A673 (cell line): Measurements from ENCODE around the gene CAPZB. TPM values are rescaled to one million over a fixed set of nuclear protein-coding genes. Genes with fewer than 3 reads are reported as not detected.

Experiments
- BruUV-seq: library from RNA; stranded (reverse); fragments of 400-500 nt; replicated peaks from 2 replicates; lab custom pipeline; 2021; lab: Mats Ljungman, UMichigan
- CTCF ChIA-PET: fragments of 300-600 bp; sonication (Branson Sonifier 250); formaldehyde crosslinking; loops from one replicate; lab custom pipeline; 2022; ENCODE audit warnings: antibody characterized with exemption; lab: Charles Lee
- POLR2A ChIA-PET: fragments of 300-600 bp; sonication (Branson Sonifier 250); formaldehyde crosslinking; loops from one replicate; lab custom pipeline; 2022; ENCODE audit warnings: antibody characterized with exemption; ENCODE audit not compliant: low non-redundant PET; lab: Charles Lee
- DNase-seq: peaks from one replicate; pipeline ENCODE4 v3.0.0-alpha.2; 2015; ENCODE audit warnings: low spot score
- H3K27ac ChIP-seq: fragments of 200-600 bp; sonication (generic); 2 replicates; pipeline ENCODE4 v1.5.1; 2016; ENCODE audit warnings: mixed run types, low read depth, mild to moderate bottlenecking, mixed read lengths, antibody characterized with exemption, low read length; ENCODE audit not compliant: poor library complexity, severe bottlenecking
- H3K27me3 ChIP-seq: fragments of 200-600 bp; sonication (generic); replicated peaks from 2 replicates; pipeline ENCODE4 v1.6.1; 2017; ENCODE audit warnings: mixed run types, low read depth, mild to moderate bottlenecking, mixed read lengths, antibody characterized with exemption, low read length; ENCODE audit not compliant: insufficient read depth, poor library complexity
- H3K36me3 ChIP-seq: fragments of 200-600 bp; sonication (generic); 2 replicates; pipeline ENCODE4 v1.6.1; 2016; ENCODE audit warnings: mixed run types, mild to moderate bottlenecking, mixed read lengths, antibody characterized with exemption, low read length; ENCODE audit not compliant: insufficient read depth, poor library complexity, severe bottlenecking
- H3K4me1 ChIP-seq: fragments of 200-600 bp; sonication (generic); 2 replicates; pipeline ENCODE4 v1.6.1; 2017; ENCODE audit warnings: mixed run types, mild to moderate bottlenecking, mixed read lengths, antibody characterized with exemption, low read length; ENCODE audit not compliant: insufficient read depth, poor library complexity, severe bottlenecking
- H3K4me3 ChIP-seq: fragments of 200-600 bp; sonication (generic); 2 replicates; pipeline ENCODE4 v1.5.1; 2016; ENCODE audit warnings: low read depth, mixed run types, mild to moderate bottlenecking, mixed read lengths, low read length; ENCODE audit not compliant: poor library complexity, severe bottlenecking
- H3K9me3 ChIP-seq: fragments of 200-600 bp; sonication (generic); 2 replicates; pipeline ENCODE4 v1.6.1; 2016; ENCODE audit warnings: mixed run types, low read depth, mild to moderate bottlenecking, mixed read lengths, antibody characterized with exemption, low read length; ENCODE audit not compliant: poor library complexity, severe bottlenecking
- CTCF ChIP-seq: fragments of 300-800, 200-600 bp; sonication (generic); conservative IDR thresholded peaks from 2 replicates; pipeline ENCODE4 v1.5.1; 2017; ENCODE audit warnings: low read depth, mild to moderate bottlenecking, antibody characterized with exemption, low read length, moderate library complexity, mixed read lengths
- EZH2 ChIP-seq: fragments of 200-600 bp; sonication (generic); IDR thresholded peaks from 2 replicates; pipeline ENCODE4 v1.6.1; 2017; ENCODE audit warnings: borderline replicate concordance, low read depth, mild to moderate bottlenecking, mixed read lengths, antibody characterized with exemption, low read length; ENCODE audit not compliant: poor library complexity, severe bottlenecking
- intact Hi-C: fragments of 100-400 bp; cut with micrococcal nuclease; formaldehyde crosslinking; loops from one replicate; pipeline ENCODE4 v1.10.0; 2022; ENCODE audit not compliant: unreplicated experiment
- total RNA-seq: library from RNA; stranded (reverse); gene quantifications from 2 replicates; pipeline ENCODE4 v1.2.3, GENCODE V29; 2021

CAPZB gene
- total RNA-seq, 1 experiment from 2014 or later = 214 TPM

DNA sequence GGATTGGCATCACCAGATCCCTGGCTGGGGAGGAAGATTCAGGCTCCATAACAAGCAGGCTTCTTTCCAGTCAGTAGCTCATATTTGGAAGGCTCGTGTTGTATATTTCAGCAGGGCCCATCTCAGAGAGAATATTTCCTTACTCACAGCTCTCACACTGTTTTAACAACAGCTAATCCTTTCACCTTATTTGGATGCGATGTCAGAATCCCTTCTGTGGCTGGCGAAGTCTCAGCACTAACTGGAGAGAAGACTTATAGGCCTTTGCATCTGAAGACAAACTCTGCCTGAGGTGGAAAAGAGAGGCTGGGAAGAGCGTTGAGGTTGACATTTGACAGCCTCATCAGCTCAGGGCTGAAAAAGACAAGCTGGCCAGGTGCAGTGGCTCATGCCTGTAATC is 47.2 kb upstream of the CAPZB start:
- Histone ChIP-seq H3K4me3 (no peak overlapping the region), H3K27me3 (no peaks in the 10 kb centered on the region), H3K9me3 (no peaks in the 10 kb centered on the region), H3K36me3 (no peaks in the 10 kb centered on the region), H3K4me1 (no peaks in the 10 kb centered on the region), H3K27ac (no peak overlapping the region)
- no peak for DNase-seq
- intact Hi-C loops = no loop called here
- TF ChIP-seq EZH2 (no peak), CTCF (no peak)
- ChIA-PET CTCF (no interaction called here), POLR2A (no interaction called here)
- no TSS peak for BruUV-seq

GRCh38 chr1:19529664-19530063 is 44.3 kb upstream of the CAPZB start:
- intact Hi-C loops = no loop called here
- Histone ChIP-seq H3K27ac (no peak overlapping the region), H3K4me3 (no peak overlapping the region), H3K4me1 (no peaks in the 10 kb centered on the region), H3K27me3 (no peaks in the 10 kb centered on the region), H3K36me3 (no peaks in the 10 kb centered on the region), H3K9me3 (no peaks in the 10 kb centered on the region)
- CTCF ChIA-PET = no interaction called here
- POLR2A ChIA-PET = no interaction called here
- TF ChIP-seq EZH2 (no peak), CTCF (no peak)
- no peak for DNase-seq
- no TSS peak for BruUV-seq

DNA sequence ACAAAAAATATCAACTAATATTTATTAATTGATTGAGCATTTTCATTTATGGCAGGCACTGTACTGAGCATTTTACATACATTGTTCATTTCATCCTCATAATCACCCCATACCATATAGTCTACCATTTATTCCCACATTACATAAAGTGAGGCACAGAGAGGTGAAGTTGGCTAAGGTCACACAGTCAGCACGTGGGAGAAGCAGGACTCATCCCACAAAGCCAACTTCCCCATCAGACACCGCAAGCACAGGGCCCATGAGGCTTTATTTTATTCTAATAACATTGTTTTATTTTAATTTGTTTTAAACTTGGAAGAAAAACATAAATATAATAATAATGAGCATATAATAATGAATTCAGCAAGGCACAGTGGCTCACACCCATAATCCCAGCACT is 43.1 kb upstream of the CAPZB start:
- TF ChIP-seq CTCF = no peak
- TF ChIP-seq EZH2 = no peak
- BruUV-seq = no TSS peak
- CTCF ChIA-PET = no interaction called here
- Histone ChIP-seq H3K27me3 (no peaks in the 10 kb centered on the region), H3K27ac (no peak overlapping the region), H3K4me3 (no peak overlapping the region), H3K9me3 (no peaks in the 10 kb centered on the region), H3K36me3 (no peaks in the 10 kb centered on the region), H3K4me1 (no peaks in the 10 kb centered on the region)
- no peak for DNase-seq
- intact Hi-C loops = no loop called here
- POLR2A ChIA-PET = no interaction called here
